Heart right ventricle (tissue), 16 donors: ENCODE data around the gene ALPP. TPM values are rescaled to one million over a fixed set of nuclear protein-coding genes. Genes with fewer than 3 reads are reported as not detected.
A peak's percentile ranks its signal among the peaks of the same experiment; 100 is the strongest.
"Not testable (repeated sequence)": the region's sequence is repeated elsewhere in the genome, so short reads cannot be mapped to it uniquely, and the experiment has no call there.

ENCODE experiments used
- ATAC-seq, 8 donors: fragments of 200-7000 bp; cut with Tn5 transposase; one replicate each; pipeline ENCODE4 v1.9.1; 2020; ENCODE audit warnings: mild to moderate bottlenecking in 8 of 8, moderate library complexity in 8 of 8, moderate number of reproducible peaks in 1 of 8
- DNase-seq, 2 donors: peaks; one replicate each; pipeline ENCODE4 v3.0.0-alpha.2; 2020
- H3K27ac ChIP-seq, 10 donors: fragments of 200-600 bp; sonication (generic) in 2 of 10; one replicate each; pipeline versions ENCODE4 v1.5.0 to v1.8.0; 2020 to 2022; ENCODE audit warnings: mild to moderate bottlenecking in 3 of 10
- H3K27me3 ChIP-seq, 7 donors: fragments of 200-600 bp; one replicate each; pipeline ENCODE4 v1.8.0; 2021 to 2022; ENCODE audit warnings: mild to moderate bottlenecking in 2 of 7
- H3K36me3 ChIP-seq, 9 donors: fragments of 200-600 bp; sonication (generic) in 1 of 9; one replicate each; pipeline versions ENCODE4 v1.5.0 to v1.8.0; 2020 to 2022; ENCODE audit warnings: mild to moderate bottlenecking in 2 of 9
- H3K4me1 ChIP-seq, 9 donors: fragments of 200-600 bp; sonication (generic) in 1 of 9; one replicate each; pipeline versions ENCODE4 v1.5.0 to v1.8.0; 2020 to 2022; ENCODE audit warnings: mild to moderate bottlenecking in 4 of 9
- H3K4me3 ChIP-seq, 10 donors: fragments of 200-600 bp; sonication (generic) in 2 of 10; one replicate each; pipeline versions ENCODE4 v1.5.0 to v1.8.0; 2020 to 2022; ENCODE audit warnings: mild to moderate bottlenecking in 7 of 10, moderate library complexity in 2 of 10
- H3K9me3 ChIP-seq, 11 donors: fragments of 200-600 bp in 10 of 11; sonication (generic) in 2 of 11; one replicate each; pipeline versions ENCODE4 v1.5.0 to v1.8.0; 2013 to 2022; ENCODE audit warnings: mild to moderate bottlenecking in 2 of 11, control low read depth in 1 of 11, moderate library complexity in 1 of 11
- CTCF ChIP-seq, 9 donors: fragments of 200-600 bp; sonication (generic) in 2 of 9; IDR thresholded peaks; one replicate each; pipeline versions ENCODE4 v1.5.0 to v1.8.0; 2021 to 2022; ENCODE audit warnings: antibody characterized with exemption in 9 of 9, mild to moderate bottlenecking in 5 of 9, moderate library complexity in 1 of 9
- WGBS, 2 donors: extraction: QIAGEN DNeasy Blood & Tissue Kit; methylation state at CpG; one replicate each; pipeline ENCODE4 v1.1.7; 2013; ENCODE audit warnings: inconsistent platforms in 1 of 2; 5-methylcytosine and 5-hydroxymethylcytosine counted together
- intact Hi-C, 10 donors: fragments of 100-400 bp; cut with DNase I; formaldehyde crosslinking; loops; one replicate each; pipeline versions ENCODE4 v1.11.1 to v1.14.2; 2022
- polyA plus RNA-seq, 2 donors: library from polyadenylated mRNA; stranded (reverse); fragments of 200-250 nt; gene quantifications; one replicate each; pipeline ENCODE4 v1.2.3, GENCODE V29; 2013
- total RNA-seq, 10 donors: library from RNA; stranded (reverse); fragmentation: NEBNext Ultra II Directional in 3 of 10; extraction: Animal tissue kit (Norgen Biotek cat#: 25700) in 3 of 10; gene quantifications; one replicate each; pipeline versions ENCODE4 v1.2.1 to v1.2.4, GENCODE V29; 2021 to 2023
- donor health status: Arrhythmogenic right ventricular cardiomyopathy.
- donor health status: ischemic (EF 13 %, LVEDD 7.1; RV severe dilation, severe dysfunction).
- donor health status: healthy with polysubstance abuse.
- donor health status: DM: no; HTN: yes; CAD: no.
- donor health status: DM: no; HTN: no; CAD: no.
- donor health status: ischemic (EF 25% LVEDD 6.9; RV normal size, moderate dysfunction).
- donor health status: ischemic (EF 25% LVEDD 5.7; RV mildly dilated, moderate dysfunction).
- donor health status: healthy.
- donor health status: DM: yes; HTN: yes; CAD: no.
- donor health status: Ischemic cardiomyopathy.
- donor health status: ischemic (EF 35%, LVEDD 5.7; RV mildly dilated, moderate dysfunction).
- donor health status: nonischemic (EF 11% LVEDD 7.7; RV severe dilation, severe dysfunction).
- donor health status: DM: yes; HTN: yes; CAD: no.
- donor health status: PGD.
- donor health status: ischemic (EF 29% LVEDD 5.4; RV normal size, mild dysfunction).
- donor health status: nonischemic (EF 23%, LVEDD 6.1; RV moderate dilation, normal function).

Gene ALPP
- total and polyA plus RNA-seq, 12 donors, result not detected

DNA sequence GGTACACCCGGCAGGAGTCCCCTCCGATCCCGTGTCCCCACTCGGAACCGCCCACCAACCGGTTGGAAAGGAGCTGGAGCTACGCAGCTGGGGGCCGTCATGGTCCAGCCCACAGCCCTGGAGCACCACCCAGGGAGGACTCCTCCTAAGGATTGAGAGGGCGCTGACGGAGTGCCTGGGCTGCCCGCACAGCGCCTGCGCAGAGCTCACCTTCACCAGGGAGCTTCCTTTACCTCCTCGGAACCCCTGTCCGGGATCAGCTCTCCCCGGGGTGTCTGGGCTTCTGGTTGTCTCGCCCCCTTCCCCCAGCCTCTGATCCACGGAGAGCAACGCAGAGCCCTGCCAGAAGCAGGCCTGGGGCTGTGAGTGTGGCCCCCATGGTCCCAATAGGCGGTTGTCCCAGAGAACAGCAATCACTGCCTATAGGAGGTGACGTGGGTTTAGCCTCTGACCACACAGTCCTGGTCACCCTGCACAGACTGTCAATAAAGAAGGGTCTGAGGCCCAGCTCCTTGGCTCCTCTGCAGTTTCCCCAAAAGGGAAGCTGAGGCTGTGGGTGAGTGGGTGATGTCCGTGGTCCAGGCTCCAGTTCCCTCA is 42.7 kb downstream of the ALPP start:
- no peak for TF ChIP-seq CTCF (IDR thresholded peaks at IDR 0.05)
- H3K27me3 ChIP-seq, result peaks cover 33 to 95% (median 85%) of the 10 kb centered on the region in 7 donors
- DNase-seq (no peak), ATAC-seq (no peak)
- H3K4me3 ChIP-seq, result peak overlapping the region in 4 of 10 donors; percentile 8 to 30 (median 14)
- intact Hi-C loops, result no loop called here
- H3K4me1 ChIP-seq, result peaks cover 3 to 28% (median 20%) of the 10 kb centered on the region in 9 donors
- H3K36me3 ChIP-seq, result no peaks in the 10 kb centered on the region
- 14 to 16% methylated on average over 22 of the region's 22 CpGs for WGBS, 2 donors
- H3K27ac ChIP-seq, result no peak overlapping the region
- H3K9me3 ChIP-seq, result peaks cover 0 to 19% (median 0%) of the 10 kb centered on the region in 11 donors

GRCh38 chr2:232422051-232422450 is 43.5 kb downstream of the ALPP start:
- no peak for ATAC-seq
- no peak for DNase-seq
- 79 to 90% methylated on average over 10 of the region's 10 CpGs for WGBS, 2 donors

DNA sequence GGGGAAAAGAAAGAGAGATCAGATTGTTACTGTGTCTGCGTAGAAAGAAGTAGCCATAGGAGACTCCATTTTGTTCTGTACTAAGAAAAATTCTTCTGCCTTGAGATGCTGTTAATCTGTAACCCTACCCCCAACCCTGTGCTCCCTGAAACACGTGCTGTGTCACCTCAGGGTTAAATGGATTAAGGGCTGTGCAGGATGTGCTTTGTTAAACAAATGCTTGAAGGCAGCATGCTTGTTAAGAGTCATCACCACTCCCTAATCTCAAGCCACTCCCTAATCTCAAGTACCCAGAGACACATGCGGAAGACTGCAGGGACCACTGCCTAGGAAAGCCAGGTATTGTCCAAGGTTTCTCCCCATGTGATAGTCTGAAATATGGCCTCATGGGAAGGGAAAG is 44.4 kb downstream of the ALPP start:
- DNase-seq, intact Hi-C loops, ATAC-seq, H3K4me3 ChIP-seq, H3K36me3 ChIP-seq, H3K27ac ChIP-seq: not testable (repeated sequence)
- peaks cover 0 to 19% (median 0%) of the 10 kb centered on the region in 11 donors for H3K9me3 ChIP-seq
- 28 to 36% methylated on average over 3 of the region's 3 CpGs for WGBS, 2 donors
- H3K4me1 ChIP-seq, result peaks cover 3 to 28% (median 20%) of the 10 kb centered on the region in 9 donors
- H3K27me3 ChIP-seq, result peaks cover 33 to 90% (median 74%) of the 10 kb centered on the region in 7 donors

More at GRCh38 chr2:232422051-232422450, 43.5 kb downstream of the ALPP start:
- H3K4me3 ChIP-seq, result no peak overlapping the region
- TF ChIP-seq CTCF (IDR thresholded peaks at IDR 0.05), result no peak
- no peak overlapping the region for H3K27ac ChIP-seq
- peaks cover 33 to 91% (median 80%) of the 10 kb centered on the region in 7 donors for H3K27me3 ChIP-seq
- H3K36me3 ChIP-seq, result no peaks in the 10 kb centered on the region
- peaks cover 0 to 19% (median 0%) of the 10 kb centered on the region in 11 donors for H3K9me3 ChIP-seq
- H3K4me1 ChIP-seq, result peaks cover 3 to 28% (median 20%) of the 10 kb centered on the region in 9 donors
- intact Hi-C loops, result no loop called here

DNA sequence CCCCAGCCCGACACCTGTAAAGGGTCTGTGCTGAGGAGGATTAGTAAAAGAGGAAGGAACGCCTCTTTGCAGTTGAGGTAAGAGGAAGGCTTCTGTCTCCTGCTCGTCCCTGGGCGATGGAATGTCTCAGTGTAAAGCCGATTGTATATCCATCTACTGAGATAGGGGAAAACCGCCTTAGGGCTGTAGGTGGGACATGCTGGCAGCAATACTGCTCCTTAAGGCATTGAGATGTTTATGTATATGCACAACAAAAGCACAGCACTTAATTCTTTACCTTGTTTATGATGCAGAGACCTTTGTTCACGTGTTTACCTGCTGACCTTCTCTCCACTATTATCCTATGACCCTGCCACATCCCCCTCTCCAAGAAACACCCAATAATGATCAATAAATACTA is 44.9 kb downstream of the ALPP start:
- H3K4me1 ChIP-seq, result peaks cover 3 to 26% (median 20%) of the 10 kb centered on the region in 9 donors
- H3K4me3 ChIP-seq, H3K27ac ChIP-seq, intact Hi-C loops, DNase-seq, H3K36me3 ChIP-seq, ATAC-seq: not testable (repeated sequence)
- WGBS, 2 donors, result 13 to 24% methylated on average over 6 to 7 of the region's 7 CpGs
- H3K27me3 ChIP-seq, result peaks cover 30 to 87% (median 71%) of the 10 kb centered on the region in 7 donors
- peaks cover 0 to 19% (median 0%) of the 10 kb centered on the region in 11 donors for H3K9me3 ChIP-seq

GRCh38 chr2:232431705-232432590 is 53.4 kb downstream of the ALPP start:
- intact Hi-C loops, result loop anchor here in 2 of 10 donors (10.0 kb wide), 2 partner anchors 97 to 107 kb away; no protein-coding TSS in a partner anchor
- H3K4me1 ChIP-seq, result no peaks in the 10 kb centered on the region
- DNase-seq, result no peak
- TF ChIP-seq CTCF (IDR thresholded peaks at IDR 0.05), result no peak
- no peaks in the 10 kb centered on the region for H3K9me3 ChIP-seq
- H3K36me3 ChIP-seq, result no peaks in the 10 kb centered on the region
- H3K4me3 ChIP-seq, result no peak overlapping the region
- H3K27me3 ChIP-seq, result peaks cover 0 to 23% (median 9%) of the 10 kb centered on the region in 7 donors
- 85 to 90% methylated on average over 16 of the region's 16 CpGs for WGBS, 2 donors
- no peak for ATAC-seq
- H3K27ac ChIP-seq, result no peak overlapping the region
